ENCODE measurements around the gene LRRC70.
A peak's percentile ranks its signal among the peaks of the same experiment; 100 is the strongest.

The LRRC70 gene

DNA sequence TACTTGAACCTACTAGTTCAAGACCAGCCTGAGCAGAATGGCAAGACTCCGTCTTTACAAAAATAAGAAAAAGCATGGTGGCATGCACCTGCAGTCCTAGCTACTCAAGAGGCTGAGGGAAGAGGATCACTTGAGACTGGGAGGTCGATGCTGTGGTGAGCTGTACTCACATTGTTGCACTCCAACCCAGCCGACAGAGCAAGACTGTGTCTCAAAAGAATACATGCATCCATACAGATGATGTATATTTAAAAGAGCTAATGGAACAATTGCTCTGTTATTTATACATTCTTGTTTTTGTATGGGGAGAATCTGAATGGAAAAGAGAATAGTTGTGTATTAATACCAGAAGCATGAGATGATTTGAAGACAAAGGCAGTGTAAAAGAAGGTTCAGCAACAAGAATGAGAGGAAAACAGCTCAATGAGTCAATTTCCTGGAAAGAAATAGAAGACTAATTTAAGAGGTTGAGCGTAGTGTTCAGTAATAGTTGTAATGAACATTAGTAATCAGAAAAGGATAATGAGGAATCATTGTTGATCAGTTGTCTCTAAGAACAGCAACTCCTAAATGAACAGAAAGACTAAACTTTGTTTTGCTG lies 1.9 kb upstream of the LRRC70 start:
- DNase-seq: no peak

GRCh38 chr5:62577488-62577887 lies 1.1 kb upstream of the LRRC70 start:
- DNase-seq: no peak

GRCh38 chr5:62579761-62580160 lies 1.1 kb downstream of the LRRC70 start:
- no peak for DNase-seq

DNA sequence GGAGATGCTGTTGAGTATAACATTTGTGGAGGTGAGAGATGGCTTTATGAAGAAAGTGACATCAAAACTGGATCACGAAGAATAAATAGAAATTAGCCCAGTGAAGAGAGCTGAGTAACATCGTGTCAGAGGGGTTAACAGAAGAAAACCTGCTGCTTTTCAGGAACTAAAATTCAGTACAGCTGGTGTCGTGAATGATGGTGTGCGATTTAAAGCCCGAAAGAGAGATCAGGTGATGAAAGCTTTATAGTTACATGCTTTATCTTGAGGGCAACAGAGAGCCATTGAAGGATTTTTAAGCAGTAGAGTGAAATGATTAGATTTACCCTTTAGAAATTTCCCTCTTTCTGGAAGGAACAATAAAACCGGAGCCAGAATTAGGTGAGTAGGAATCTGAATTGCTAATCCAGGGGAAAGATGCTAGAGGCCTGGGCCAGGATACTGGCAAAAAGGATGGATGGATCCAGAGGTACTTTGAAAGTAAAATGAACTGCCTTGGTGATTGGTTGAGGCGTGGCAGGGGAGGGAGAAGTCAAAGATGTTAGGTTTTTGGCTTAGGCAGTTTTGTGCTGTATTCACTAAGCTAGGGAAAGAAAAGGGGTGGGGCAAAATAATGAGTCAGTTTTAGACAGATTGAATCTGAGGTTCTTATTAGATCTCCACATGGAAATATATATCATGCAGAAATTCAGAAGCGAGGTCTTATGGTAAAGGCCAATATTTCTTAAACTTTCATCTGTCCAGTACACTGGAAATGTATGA lies 3.4 kb downstream of the LRRC70 start:
- DNase-seq: peak in 1 of 6 experiments; percentile 7

- DNase-seq: no peak
Observed at GRCh38 chr5:62584391-62584790, 5.8 kb downstream of the LRRC70 start.

- no peak for DNase-seq
Observed at GRCh38 chr5:62585306-62585705, 6.7 kb downstream of the LRRC70 start.

DNA sequence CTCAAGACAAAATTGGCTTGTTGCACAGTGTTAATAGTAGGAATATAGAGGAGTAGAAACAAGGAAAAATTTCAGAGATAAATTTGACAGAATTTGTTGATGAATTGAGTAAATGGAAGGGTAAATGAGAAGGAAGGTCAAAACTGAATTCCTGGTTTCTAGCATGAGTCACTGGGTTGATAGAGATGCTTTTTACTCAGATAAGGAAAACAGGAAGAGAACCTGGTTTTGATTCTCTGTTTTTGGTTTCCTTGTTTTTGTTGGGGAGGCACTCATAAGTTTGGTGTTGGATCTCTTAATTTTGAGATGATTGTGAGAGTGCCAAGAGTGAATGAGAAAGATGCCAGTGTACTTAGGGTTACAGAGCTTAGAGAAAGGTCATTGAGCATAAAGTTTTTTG lies 7.1 kb downstream of the LRRC70 start:
- DNase-seq: no peak

GRCh38 chr5:62587737-62588136 lies 9.1 kb downstream of the LRRC70 start:
- DNase-seq: no peak

- no peak for DNase-seq
Observed at GRCh38 chr5:62588668-62589067, 10.0 kb downstream of the LRRC70 start.

- no peak for DNase-seq
Observed at GRCh38 chr5:62589504-62589903, 10.9 kb downstream of the LRRC70 start.

- DNase-seq: no peak
Observed at GRCh38 chr5:62590387-62590786, 11.8 kb downstream of the LRRC70 start.

DNA sequence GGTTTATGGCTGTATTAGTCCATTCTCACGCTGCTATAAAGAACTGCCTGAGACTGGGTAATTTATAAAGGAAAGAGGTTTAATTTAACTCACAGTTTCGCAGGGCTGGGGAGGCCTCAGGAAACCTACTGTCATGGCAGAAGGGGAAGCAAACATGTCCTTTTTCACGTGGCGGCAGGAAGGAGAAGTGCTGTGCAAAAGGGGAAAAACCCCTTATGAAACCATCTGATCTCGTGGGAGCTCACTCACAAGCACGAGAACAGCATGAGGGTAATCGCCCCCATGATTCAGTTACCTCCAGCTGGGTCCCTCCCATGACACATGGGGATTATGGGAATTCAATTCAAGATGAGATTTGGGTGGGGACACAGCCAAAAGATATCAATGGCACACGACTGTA lies 13.9 kb downstream of the LRRC70 start:
- DNase-seq: no peak

DNA sequence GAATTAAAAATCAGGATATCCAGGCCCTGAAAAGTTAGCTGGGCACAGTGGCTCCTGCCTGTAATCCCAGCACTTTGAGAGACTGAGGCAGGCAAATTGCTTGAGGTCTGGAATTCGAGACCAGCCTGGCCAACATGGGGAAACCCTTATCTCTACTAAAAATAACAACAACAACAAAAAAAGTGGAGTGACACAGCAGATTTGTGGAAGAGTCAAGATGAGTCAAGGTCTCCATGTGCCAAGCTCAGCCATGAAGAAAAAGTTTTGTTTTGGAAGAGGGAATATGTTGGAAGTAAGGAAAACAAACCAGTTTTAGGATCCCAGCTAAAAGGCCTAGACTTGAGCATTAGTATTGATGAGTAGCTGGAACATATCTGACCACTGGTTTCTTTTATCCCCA lies 14.7 kb downstream of the LRRC70 start:
- no peak for DNase-seq

DNA sequence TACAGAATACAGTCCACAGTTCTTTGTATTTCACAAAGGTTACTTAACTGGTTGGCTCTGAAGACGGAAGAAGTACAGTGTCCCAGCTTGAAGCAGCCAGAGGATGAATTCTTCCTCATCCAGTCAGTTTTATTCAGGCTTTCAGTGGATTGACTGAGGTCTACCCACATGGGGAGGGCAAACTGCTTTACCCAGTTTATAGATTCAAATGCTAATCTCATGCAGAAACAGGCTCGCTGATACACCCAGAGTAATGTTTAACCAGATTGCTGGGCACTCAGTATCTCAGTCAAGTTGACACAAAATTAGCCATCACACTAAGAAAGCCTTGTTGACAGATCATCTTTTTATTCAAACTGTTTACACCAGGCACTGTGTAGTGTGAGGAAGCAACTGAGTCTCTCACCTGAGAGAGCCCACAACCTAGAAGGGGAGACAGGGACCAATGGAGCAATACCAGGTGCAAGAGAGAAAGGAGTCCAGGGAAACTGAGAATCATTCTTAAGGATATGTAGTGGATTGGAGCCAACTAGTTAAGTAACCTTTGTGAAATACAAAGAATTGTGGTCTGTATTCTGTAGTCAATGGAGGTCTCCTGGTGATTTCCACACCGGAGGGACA lies 15.9 kb downstream of the LRRC70 start:
- DNase-seq: no peak

DNA sequence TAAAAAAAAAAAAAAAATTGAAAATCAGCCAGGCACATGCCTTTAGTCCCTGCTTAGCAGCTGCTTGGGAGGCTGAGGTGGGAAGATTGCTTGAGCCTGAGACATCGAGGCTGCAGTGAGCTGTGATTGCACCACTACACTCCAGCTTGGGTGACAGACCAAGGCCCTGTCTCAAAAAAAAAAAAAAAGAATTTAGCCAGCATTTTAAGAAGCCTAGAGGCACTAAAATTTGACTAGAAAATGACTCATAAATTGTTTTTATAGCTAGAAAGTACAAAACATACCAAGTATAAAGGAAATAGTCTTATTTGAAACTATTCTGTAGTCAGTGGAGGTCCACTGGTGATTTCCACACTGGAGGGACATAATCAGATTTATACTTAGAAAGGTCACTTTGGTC lies 17.5 kb downstream of the LRRC70 start:
- DNase-seq: no peak

DNA sequence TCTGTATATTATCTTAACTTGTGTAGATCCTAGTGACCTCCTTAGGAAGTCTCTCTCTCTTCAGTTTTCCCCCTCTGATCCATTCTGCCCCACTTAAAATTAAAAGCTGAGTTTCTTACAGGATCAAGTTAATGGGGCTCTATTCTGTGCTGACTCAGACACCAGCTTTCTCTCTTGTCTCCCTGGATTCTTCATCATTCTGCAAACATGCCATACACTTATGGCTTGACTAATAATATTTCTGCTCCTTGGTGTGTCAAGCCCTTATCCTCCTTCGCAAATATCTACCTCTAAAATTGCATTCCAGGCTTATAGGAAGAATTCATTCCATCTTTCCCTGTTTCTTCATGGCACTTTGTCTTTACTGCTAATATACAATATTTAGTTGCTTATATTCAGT lies 18.1 kb downstream of the LRRC70 start:
- DNase-seq: no peak

GRCh38 chr5:62597314-62597713 lies 18.7 kb downstream of the LRRC70 start:
- no peak for DNase-seq

DNA sequence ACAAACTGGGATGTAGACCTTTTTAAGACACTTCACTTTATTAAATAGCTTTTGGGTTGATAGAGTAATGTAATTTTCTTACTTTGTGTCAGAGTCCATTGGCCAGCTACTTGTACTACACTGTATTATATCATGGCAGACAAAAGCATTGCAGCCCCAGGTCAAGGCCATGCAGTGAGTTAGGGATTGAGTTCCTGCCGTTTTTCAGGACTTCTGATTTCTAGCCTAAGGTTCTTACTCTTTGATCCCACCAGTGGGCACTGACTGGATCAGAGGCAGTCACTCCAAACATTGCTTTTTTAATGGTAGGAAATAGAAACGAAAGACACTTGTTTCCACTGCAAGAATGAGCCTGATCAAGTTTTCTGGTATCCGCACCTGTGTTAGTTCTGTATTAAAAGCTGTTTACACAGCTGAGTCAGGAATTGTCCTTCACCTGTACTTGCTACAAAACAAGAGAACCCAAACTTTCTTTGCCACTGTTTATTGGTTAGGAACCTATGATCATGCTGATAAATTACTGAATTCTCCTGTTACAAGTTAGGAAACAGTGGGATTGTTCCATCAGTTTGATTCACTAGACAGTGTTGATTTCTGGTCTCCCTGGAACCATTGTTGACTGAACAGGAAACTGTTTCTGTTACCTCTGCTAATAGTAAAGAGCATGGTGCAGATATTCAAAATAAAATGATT lies 22.1 kb downstream of the LRRC70 start:
- DNase-seq: no peak

DNA sequence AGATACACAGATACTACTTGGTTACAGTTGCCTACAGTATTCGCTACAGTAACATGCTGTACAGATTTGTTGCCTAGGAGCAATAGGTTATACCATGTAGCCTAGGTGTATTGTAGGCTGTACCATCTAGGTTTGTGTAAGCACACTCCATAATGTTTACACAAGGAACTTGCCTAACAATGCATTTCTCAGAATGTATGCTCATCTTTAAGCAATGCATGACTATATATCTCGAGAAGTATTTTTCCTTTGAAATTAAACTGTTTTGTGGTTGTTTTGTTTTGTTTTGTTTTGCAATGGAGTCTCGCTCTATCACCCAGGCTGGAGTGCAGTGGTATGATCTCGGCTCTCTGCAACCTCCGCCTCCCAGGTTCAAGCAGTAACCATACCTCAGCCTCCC lies 25.3 kb downstream of the LRRC70 start:
- no peak for DNase-seq

GRCh38 chr5:62605638-62606037 lies 27.0 kb downstream of the LRRC70 start:
- DNase-seq: no peak

DNA sequence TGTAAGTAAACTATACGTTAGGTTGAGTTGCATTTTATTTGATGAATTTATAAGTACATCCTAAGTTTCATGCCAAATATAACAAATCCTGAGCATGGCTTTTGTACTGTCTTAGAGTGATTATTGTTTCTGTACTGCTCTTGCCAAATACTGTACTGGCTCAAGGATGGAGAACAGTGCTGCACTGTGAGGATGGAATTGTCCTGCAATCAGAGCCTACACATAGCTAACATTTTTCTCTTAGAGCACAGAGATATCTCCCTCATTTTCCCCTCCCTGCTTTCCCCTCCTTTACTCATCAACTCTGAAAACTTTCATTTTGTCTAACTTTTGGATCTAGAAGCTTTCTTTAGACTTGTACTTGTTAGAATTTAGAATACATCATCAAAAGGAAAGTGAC lies 28.3 kb downstream of the LRRC70 start:
- DNase-seq: no peak

GRCh38 chr5:62607615-62608014 lies 29.0 kb downstream of the LRRC70 start:
- DNase-seq: no peak
